ENCODE data around the gene SNN.

DNA sequence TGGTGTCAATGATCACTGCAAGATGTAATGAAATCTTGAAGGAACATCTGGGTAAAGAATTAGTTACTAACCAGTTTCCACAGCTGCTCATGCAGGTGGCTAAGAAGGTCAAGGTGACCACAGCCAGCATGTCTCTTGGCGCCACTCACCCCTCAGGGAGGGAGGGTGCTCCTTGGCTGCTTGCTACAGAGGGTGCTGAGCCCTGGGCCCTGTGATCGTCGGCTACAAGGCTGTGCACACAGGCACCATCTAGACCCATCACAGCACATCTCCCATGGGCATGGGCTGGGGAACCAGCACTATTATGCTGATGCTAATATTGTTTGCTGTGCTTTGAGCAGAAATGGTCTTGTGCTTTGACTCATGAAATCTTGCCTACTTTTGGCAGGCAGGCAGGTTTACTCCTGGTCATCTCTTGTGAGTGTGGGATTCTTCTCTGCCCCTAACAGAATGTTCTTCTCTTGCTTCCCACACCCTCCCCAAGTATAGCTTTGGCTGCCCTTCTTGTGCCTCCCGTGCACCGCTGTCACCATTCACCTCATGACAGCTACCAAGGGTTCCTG, 38.0 kb downstream of the SNN start:
- TF ChIP-seq CBX8 (IDR thresholded peaks at IDR 0.05) (no peak), ZSCAN20 (CRISPR knock-in tag; IDR thresholded peaks at IDR 0.05) (no peak), MYC (IDR thresholded peaks at IDR 0.05; ENCODE audit: borderline replicate concordance, low read length) (no peak), SMC3 (IDR thresholded peaks at IDR 0.05) (no peak), POLR2A (IDR thresholded peaks at IDR 0.05; ENCODE audit: low read length) (no peak)
- TF ChIP-seq, protein P1, sequence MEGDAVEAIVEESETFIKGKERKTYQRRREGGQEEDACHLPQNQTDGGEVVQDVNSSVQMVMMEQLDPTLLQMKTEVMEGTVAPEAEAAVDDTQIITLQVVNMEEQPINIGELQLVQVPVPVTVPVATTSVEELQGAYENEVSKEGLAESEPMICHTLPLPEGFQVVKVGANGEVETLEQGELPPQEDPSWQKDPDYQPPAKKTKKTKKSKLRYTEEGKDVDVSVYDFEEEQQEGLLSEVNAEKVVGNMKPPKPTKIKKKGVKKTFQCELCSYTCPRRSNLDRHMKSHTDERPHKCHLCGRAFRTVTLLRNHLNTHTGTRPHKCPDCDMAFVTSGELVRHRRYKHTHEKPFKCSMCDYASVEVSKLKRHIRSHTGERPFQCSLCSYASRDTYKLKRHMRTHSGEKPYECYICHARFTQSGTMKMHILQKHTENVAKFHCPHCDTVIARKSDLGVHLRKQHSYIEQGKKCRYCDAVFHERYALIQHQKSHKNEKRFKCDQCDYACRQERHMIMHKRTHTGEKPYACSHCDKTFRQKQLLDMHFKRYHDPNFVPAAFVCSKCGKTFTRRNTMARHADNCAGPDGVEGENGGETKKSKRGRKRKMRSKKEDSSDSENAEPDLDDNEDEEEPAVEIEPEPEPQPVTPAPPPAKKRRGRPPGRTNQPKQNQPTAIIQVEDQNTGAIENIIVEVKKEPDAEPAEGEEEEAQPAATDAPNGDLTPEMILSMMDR (IDR thresholded peaks at IDR 0.05): no peak
- TF ChIP-seq, protein P2, sequence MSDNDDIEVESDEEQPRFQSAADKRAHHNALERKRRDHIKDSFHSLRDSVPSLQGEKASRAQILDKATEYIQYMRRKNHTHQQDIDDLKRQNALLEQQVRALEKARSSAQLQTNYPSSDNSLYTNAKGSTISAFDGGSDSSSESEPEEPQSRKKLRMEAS (IDR thresholded peaks at IDR 0.05): no peak
- TF ChIP-seq, protein P3, sequence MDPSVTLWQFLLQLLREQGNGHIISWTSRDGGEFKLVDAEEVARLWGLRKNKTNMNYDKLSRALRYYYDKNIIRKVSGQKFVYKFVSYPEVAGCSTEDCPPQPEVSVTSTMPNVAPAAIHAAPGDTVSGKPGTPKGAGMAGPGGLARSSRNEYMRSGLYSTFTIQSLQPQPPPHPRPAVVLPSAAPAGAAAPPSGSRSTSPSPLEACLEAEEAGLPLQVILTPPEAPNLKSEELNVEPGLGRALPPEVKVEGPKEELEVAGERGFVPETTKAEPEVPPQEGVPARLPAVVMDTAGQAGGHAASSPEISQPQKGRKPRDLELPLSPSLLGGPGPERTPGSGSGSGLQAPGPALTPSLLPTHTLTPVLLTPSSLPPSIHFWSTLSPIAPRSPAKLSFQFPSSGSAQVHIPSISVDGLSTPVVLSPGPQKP (IDR thresholded peaks at IDR 0.05; ENCODE audit: low read depth, low read length): no peak

Measured in A549 (cell line).